Measurements from ENCODE around the gene PIAS3. TPM values are rescaled to one million over a fixed set of nuclear protein-coding genes. Genes with fewer than 3 reads are reported as not detected.
A peak's percentile ranks its signal among the peaks of the same experiment; 100 is the strongest.
"Not testable (repeated sequence)": the region's sequence is repeated elsewhere in the genome, so short reads cannot be mapped to it uniquely, and the experiment has no call there.

Gene PIAS3
- total RNA-seq, 4 donors from 2014 or later = 11.9 to 25.3 (median 22.9) TPM

DNA sequence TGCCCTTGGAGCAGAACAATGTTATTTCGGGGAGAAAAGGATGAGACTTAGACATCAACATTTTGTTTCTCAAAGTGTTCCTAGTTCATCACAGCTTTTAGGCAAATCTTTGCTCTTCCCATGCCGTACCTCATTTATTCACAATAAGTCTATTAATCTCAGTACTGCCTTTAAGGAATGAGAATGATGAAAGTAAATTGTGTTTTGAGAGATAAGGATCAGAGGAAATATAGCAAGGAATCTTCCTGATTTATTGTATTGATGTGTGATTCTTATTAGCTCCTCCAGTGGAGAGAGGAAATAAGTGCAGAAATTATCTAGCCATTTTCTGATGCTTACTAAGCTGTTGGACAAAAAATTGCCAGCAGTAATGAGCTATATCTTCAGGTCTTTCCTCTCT, 32.9 kb downstream of the PIAS3 start:
- no peaks in the 10 kb centered on the region for H3K9me3 ChIP-seq
- H3K4me1 ChIP-seq = peaks cover 8 to 27% (median 23%) of the 10 kb centered on the region in 4 donors
- H3K27ac ChIP-seq (replicated peaks in 1 of 4) = no peak overlapping the region
- TF ChIP-seq EP300 (IDR thresholded peaks at IDR 0.05) = no peak
- TF ChIP-seq, protein P1, sequence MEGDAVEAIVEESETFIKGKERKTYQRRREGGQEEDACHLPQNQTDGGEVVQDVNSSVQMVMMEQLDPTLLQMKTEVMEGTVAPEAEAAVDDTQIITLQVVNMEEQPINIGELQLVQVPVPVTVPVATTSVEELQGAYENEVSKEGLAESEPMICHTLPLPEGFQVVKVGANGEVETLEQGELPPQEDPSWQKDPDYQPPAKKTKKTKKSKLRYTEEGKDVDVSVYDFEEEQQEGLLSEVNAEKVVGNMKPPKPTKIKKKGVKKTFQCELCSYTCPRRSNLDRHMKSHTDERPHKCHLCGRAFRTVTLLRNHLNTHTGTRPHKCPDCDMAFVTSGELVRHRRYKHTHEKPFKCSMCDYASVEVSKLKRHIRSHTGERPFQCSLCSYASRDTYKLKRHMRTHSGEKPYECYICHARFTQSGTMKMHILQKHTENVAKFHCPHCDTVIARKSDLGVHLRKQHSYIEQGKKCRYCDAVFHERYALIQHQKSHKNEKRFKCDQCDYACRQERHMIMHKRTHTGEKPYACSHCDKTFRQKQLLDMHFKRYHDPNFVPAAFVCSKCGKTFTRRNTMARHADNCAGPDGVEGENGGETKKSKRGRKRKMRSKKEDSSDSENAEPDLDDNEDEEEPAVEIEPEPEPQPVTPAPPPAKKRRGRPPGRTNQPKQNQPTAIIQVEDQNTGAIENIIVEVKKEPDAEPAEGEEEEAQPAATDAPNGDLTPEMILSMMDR (IDR thresholded peaks at IDR 0.05) = no peak
- TF ChIP-seq POLR2AphosphoS5 (IDR thresholded peaks at IDR 0.05) = no peak
- no peak for TF ChIP-seq POLR2A (IDR thresholded peaks at IDR 0.05; ENCODE audit: low read depth)
- H3K27me3 ChIP-seq = no peaks in the 10 kb centered on the region
- intact Hi-C loops (cut with DNase I) = loop anchor here (5.0 to 10.0 kb wide), 2 partner anchors 39 to 71 kb away; no protein-coding TSS in a partner anchor
- H3K36me3 ChIP-seq = peaks cover 29 to 55% (median 51%) of the 10 kb centered on the region in 4 donors
- DNase-seq (ENCODE audit: extremely low spot score) = no peak
- WGBS = 87% methylated on average over 2 of the region's 2 CpGs
- H3K4me3 ChIP-seq = no peak overlapping the region

DNA sequence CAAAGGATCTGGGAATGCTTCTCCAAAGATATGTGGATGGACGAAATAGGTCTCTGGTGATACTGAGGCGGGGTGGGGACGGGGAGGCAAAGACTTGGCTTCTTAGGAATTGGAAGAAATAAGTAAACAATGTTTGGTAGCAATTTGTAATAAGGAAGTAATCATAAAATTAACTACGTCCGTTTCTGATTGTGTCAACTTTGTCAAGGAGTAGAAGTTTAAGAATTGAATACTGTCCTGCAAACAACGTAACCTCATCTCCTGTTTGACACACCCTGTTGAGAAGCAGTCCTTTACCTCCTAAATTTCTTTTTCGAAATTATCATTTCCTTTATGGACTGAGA, 34.4 kb downstream of the PIAS3 start:
- Histone ChIP-seq H3K27me3 (no peaks in the 10 kb centered on the region), H3K9me3 (no peaks in the 10 kb centered on the region), H3K36me3 (peaks cover 16 to 40% (median 35%) of the 10 kb centered on the region in 4 donors), H3K4me3 (peak overlapping the region; percentile 65 to 89 (median 84)), H3K27ac (replicated peaks in 1 of 4) (peak overlapping the region; percentile 90 to 95 (median 90)), H3K4me1 (peaks cover 8 to 28% (median 26%) of the 10 kb centered on the region in 4 donors)
- WGBS = 1% methylated on average over 7 of the region's 7 CpGs
- DNase-seq (ENCODE audit: extremely low spot score) = no peak
- intact Hi-C loops (cut with DNase I) = loop anchor here (10.0 kb wide), 1 partner anchor 70 kb away; no protein-coding TSS in a partner anchor
- TF ChIP-seq, protein P1 (IDR thresholded peaks at IDR 0.05) = no peak
- TF ChIP-seq POLR2A (IDR thresholded peaks at IDR 0.05; ENCODE audit: low read depth) (no peak), EP300 (IDR thresholded peaks at IDR 0.05) (no peak), POLR2AphosphoS5 (IDR thresholded peaks at IDR 0.05) (no peak)

DNA sequence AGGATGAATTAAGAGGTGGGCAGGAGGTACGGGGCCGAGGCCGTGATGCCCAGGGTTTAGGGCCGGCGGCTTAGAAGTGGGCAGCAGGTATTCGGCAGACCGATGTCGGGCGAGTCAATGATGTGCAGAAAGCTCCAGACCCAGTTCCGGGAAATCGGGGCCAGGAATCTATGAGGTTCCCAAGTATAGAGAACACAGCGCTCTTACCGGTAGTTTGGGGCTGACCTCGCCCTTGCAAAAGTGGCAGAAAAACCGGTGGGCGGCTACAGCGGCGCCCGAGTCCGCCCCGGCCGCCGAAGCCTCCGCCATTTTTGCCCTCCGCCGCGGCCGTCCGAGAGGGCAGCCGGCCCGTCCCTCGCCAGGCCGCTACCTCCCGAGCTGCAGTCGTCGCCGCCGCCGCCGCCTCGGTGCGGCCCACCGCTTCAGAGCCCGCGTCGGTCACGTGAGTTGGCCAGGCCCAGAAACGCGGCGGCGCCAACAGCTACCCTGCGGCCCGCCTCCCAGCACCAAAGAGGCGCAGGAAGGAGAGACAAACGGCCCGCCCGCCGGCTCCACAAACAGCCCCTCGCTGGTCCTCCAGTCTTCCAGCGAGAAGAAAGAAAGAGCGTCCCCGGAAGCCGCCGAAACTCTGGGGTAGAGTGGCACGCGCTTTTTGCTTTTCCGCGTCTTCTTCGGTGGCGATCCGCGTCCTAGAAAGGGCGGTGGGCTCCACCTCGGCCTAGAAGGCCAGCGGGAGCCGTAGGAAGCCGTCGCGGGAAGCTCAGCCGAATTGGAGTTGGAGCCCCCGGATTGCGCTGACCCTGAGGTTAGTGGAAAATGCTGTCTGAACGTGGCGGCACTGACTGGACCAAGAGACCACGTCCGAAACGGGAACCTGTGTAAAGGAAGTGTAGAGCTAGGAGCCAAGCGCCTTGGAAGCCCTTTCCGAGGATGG, 35.0 kb downstream of the PIAS3 start, which contains the start of the genes POLR3C and RNF115:
Gene POLR3C (plus strand): TSS at position 636 of the 934 bp plus-strand sequence. CDS start 1,577 bp downstream, outside the sequence.
Gene RNF115 (minus strand): TSS at position 531 of the 934 bp plus-strand sequence. CDS start 222 bp downstream, at position 309.
- peak; percentile 98 for DNase-seq (ENCODE audit: extremely low spot score)
- intact Hi-C loops (cut with DNase I) = loop anchor here (10.0 kb wide), 1 partner anchor 69 kb away; no protein-coding TSS in a partner anchor
- WGBS = under 1% methylated on average over 24 of the region's 89 CpGs

DNA sequence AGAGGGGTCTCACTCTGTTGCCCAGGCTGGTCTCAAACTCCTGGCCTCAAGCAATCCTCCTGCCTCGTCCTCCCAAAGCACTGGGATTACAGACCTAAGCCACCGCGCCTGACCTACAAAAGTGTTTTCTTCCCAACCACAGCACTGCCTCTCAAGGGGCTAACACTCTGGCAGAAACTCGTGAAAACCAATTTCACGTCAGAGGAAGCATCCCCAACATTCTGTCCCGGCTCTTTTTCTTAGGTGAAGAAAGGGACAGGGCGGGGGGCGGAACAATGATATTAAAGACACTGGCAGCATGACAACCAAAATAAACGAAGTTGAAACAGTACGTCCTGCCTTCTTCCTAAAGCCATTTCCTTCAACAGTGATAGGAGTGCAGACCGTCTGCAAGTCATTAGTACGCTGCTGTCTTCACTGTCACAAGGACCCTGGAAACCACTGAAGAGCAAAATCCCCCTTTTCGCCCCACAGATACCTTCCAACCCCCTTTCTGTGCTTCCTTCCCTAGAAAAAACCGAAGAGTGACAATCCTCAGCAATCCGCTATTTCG, 36.0 kb downstream of the PIAS3 start:
- not testable (repeated sequence) for H3K27me3 ChIP-seq; DNase-seq (ENCODE audit: extremely low spot score); H3K9me3 ChIP-seq
- no CpG with 5 or more reads among the region's 16 CpGs for WGBS
- peaks cover under 1 to 23% (median 19%) of the 10 kb centered on the region in 4 donors for H3K36me3 ChIP-seq
- H3K4me3 ChIP-seq = peak overlapping the region in 3 of 4 donors; percentile 65 to 84 (median 83)
- intact Hi-C loops (cut with DNase I) = loop anchor here (10.0 kb wide), 1 partner anchor 68 kb away; no protein-coding TSS in a partner anchor
- peaks cover 8 to 31% (median 28%) of the 10 kb centered on the region in 4 donors for H3K4me1 ChIP-seq
- H3K27ac ChIP-seq (replicated peaks in 1 of 4) = peak overlapping the region; percentile 45 to 91 (median 90)

More for the DNA sequence above, 35.0 kb downstream of the PIAS3 start, which contains the start of the genes POLR3C and RNF115:
- H3K27ac ChIP-seq (replicated peaks in 1 of 4) = peak within 1 kb of the TSS; percentile 90 to 95 (median 90)
- H3K4me1 ChIP-seq = peaks cover 8 to 30% (median 27%) of the 10 kb centered on the region in 4 donors
- H3K4me3 ChIP-seq = peak within 1 kb of the TSS; percentile 65 to 89 (median 84)
- peak; percentile 69 for TF ChIP-seq POLR2A (IDR thresholded peaks at IDR 0.05; ENCODE audit: low read depth)
- TF ChIP-seq POLR2AphosphoS5 (IDR thresholded peaks at IDR 0.05) = peak; percentile 90 to 95
- TF ChIP-seq EP300 (IDR thresholded peaks at IDR 0.05) = no peak
- TF ChIP-seq, protein P1 (IDR thresholded peaks at IDR 0.05) = peak in 1 of 3 experiments; percentile 4
- H3K27me3 ChIP-seq = no peaks in the 10 kb centered on the region
- peaks cover 10 to 33% (median 29%) of the 10 kb centered on the region in 4 donors for H3K36me3 ChIP-seq
- no peaks in the 10 kb centered on the region for H3K9me3 ChIP-seq

DNA sequence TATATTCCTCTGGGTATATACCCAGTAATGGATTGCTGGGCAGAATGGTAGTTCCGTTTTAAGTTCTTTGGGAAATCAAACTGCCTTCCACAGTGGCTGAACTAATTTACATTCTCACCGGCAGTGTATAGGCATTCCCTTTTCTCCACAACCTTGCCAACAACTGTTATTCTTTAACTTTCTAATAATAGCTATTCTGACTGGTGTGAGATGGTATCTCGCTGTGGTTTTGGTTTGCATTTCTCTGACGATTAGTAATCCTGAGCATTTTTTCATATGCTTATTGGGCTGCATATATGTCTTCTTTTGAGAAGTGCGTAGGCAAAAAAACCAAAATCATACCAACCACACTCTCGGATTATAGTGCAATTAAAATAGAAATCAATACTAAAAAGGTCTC, 40.8 kb downstream of the PIAS3 start:
- peak overlapping the region in 1 of 4 donors; percentile 41 for H3K27ac ChIP-seq (replicated peaks in 1 of 4)
- H3K9me3 ChIP-seq; H3K4me1 ChIP-seq; H3K36me3 ChIP-seq; intact Hi-C loops (cut with DNase I); DNase-seq (ENCODE audit: extremely low spot score); H3K27me3 ChIP-seq; H3K4me3 ChIP-seq: not testable (repeated sequence)
- WGBS = 45% methylated on average over 2 of the region's 6 CpGs

DNA sequence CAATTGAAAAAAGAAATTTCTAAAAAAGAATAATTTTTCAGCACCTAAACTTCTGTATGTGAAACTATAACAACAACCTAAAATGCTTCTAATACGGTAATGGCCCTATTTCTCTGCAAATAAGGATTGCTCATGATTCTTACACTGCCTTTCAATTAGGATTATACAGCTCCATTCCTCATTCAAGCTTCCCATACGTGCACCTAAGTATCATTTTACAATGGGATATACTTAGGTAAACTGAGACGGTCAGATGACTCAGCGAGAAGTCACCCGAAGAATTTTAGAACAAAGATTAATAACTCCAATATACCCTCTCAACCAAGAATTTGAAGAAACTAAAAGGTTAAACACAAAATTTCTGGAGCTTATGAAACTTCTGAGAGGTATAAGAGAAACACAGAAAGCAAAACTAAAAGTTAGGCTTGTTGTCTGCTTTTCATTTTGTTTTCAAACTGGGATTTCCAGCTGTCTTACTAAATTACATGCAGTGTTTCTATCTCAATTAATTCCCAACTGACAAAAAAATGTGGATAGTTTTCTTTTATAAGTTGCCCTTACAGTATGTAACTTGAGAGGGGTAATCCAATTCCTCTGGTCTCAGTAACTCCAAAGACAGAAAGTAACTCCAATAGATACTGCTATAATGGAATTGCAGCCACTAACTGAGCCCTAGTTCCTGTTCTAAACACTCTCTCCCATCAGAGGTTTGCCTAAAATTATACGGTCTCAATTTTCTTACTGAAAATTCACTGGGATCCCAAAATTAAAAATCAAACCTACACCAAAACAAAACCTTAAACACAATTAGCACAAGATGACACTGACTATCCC, 45.7 kb downstream of the PIAS3 start:
- H3K4me3 ChIP-seq; H3K36me3 ChIP-seq; H3K9me3 ChIP-seq; DNase-seq (ENCODE audit: extremely low spot score); H3K27me3 ChIP-seq; H3K27ac ChIP-seq (replicated peaks in 1 of 4); intact Hi-C loops (cut with DNase I): not testable (repeated sequence)
- WGBS = 35% methylated on average over 2 of the region's 6 CpGs
- H3K4me1 ChIP-seq = peaks cover 0 to 11% (median 10%) of the 10 kb centered on the region in 4 donors
